H4 (cell line): Measurements from ENCODE around the gene BSPRY. TPM values are rescaled to one million over a fixed set of nuclear protein-coding genes. Genes with fewer than 3 reads are reported as not detected.
"Not testable (repeated sequence)": the region's sequence is repeated elsewhere in the genome, so short reads cannot be mapped to it uniquely, and the experiment has no call there.

Experiments
- DNase-seq: peaks from one replicate; pipeline ENCODE4 v3.0.0-alpha.2; 2015; ENCODE audit warnings: low spot score
- total RNA-seq: library from RNA; depleted of rRNA; stranded (reverse); fragments of >200 nt; shearing (Covaris generic); gene quantifications from 2 replicates; pipeline ENCODE4 v1.2.3, GENCODE V29; 2014

Gene BSPRY
- total RNA-seq, 1 experiment from 2014 or later, result not detected

GRCh38 chr9:113370806-113371325, 21.5 kb downstream of the BSPRY start:
- DNase-seq, result no peak

GRCh38 chr9:113372059-113372458, 22.7 kb downstream of the BSPRY start:
- DNase-seq, result no peak

GRCh38 chr9:113373256-113373655, 23.9 kb downstream of the BSPRY start:
- DNase-seq, result no peak

- no peak for DNase-seq
These were observed 24.5 kb downstream of the BSPRY start for GRCh38 chr9:113373676-113374392.

GRCh38 chr9:113375057-113376023, 26.0 kb downstream of the BSPRY start:
- DNase-seq, result no peak

- DNase-seq, result peak; percentile 60
These were observed 27.6 kb downstream of the BSPRY start, which contains the start of gene HDHD3 for GRCh38 chr9:113376634-113377567. TSS of gene HDHD3 (minus strand) at chr9:113376986. CDS start at chr9:113374354, 2,632 bp downstream.

GRCh38 chr9:113379094-113379828, 29.9 kb downstream of the BSPRY start:
- not testable (repeated sequence) for DNase-seq

- DNase-seq, result not testable (repeated sequence)
These were observed 30.5 kb downstream of the BSPRY start for GRCh38 chr9:113379829-113380210.

GRCh38 chr9:113380869-113381378, 31.6 kb downstream of the BSPRY start:
- no peak for DNase-seq

- DNase-seq, result not testable (repeated sequence)
These were observed 32.1 kb downstream of the BSPRY start for GRCh38 chr9:113381441-113381840.

- DNase-seq, result no peak
These were observed 32.6 kb downstream of the BSPRY start for GRCh38 chr9:113381909-113382411.

GRCh38 chr9:113386571-113387393, 37.4 kb downstream of the BSPRY start:
- DNase-seq, result no peak

GRCh38 chr9:113387560-113388230, 38.4 kb downstream of the BSPRY start:
- DNase-seq, result no peak

GRCh38 chr9:113388833-113389232, 39.5 kb downstream of the BSPRY start:
- DNase-seq, result no peak

GRCh38 chr9:113389451-113389850, 40.1 kb downstream of the BSPRY start:
- no peak for DNase-seq

GRCh38 chr9:113390192-113390960, 41.0 kb downstream of the BSPRY start:
- DNase-seq, result no peak

- DNase-seq, result no peak
These were observed 42.6 kb downstream of the BSPRY start for GRCh38 chr9:113391917-113392316.

GRCh38 chr9:113393281-113393680, 43.9 kb downstream of the BSPRY start:
- DNase-seq, result no peak
